H1 (cell line): ENCODE data around the gene SLC35F1. TPM values are rescaled to one million over a fixed set of nuclear protein-coding genes. Genes with fewer than 3 reads are reported as not detected.

Experiments used
- CTCF ChIA-PET: fragments of 300-600 bp; sonication (Branson Sonifier 250); formaldehyde crosslinking; loops from one replicate; lab custom pipeline; 2021; ENCODE audit not compliant: partially characterized antibody; lab: Charles Lee
- POLR2A ChIA-PET: fragments of 300-600 bp; sonication (Branson Sonifier 250); formaldehyde crosslinking; loops from one replicate; lab custom pipeline; 2021; ENCODE audit warnings: inconsistent platforms; ENCODE audit not compliant: partially characterized antibody; lab: Charles Lee
- DNase-seq, 2 experiments: peaks; one replicate each; pipeline versions ENCODE4 v3.0.0 to v3.0.0-alpha.2; 2010 to 2022; ENCODE audit warnings: low spot score in 2 of 2, low read depth in 1 of 2, mixed read lengths in 1 of 2
- FAIRE-seq: peaks from 2 replicates; lab custom pipeline; 2011; peaks lifted over from hg19 to GRCh38; lab: Jason Lieb, UNC
- H2AFZ ChIP-seq: 2 replicates; pipeline ENCODE4 v1.8.1; 2012; ENCODE audit warnings: low read length, inconsistent platforms
- H2AK5ac ChIP-seq: 2 replicates; pipeline ENCODE4 v1.6.1; 2013; ENCODE audit warnings: low read depth, low read length
- H2BK120ac ChIP-seq: replicated peaks from 2 replicates; pipeline ENCODE3; 2013; ENCODE audit warnings: low read depth, low read length, inconsistent platforms
- H2BK12ac ChIP-seq: 2 replicates; pipeline ENCODE4 v1.6.1; 2013; ENCODE audit warnings: low read depth, low read length
- H2BK15ac ChIP-seq: 2 replicates; pipeline ENCODE4 v1.6.1; 2013; ENCODE audit warnings: low read length
- H2BK20ac ChIP-seq: 2 replicates; pipeline ENCODE4 v1.6.1; 2013; ENCODE audit warnings: low read length
- H2BK5ac ChIP-seq: 2 replicates; pipeline ENCODE4 v1.6.1; 2013; ENCODE audit warnings: low read depth, low read length
- H3K14ac ChIP-seq: 2 replicates; pipeline ENCODE4 v1.6.1; 2013; ENCODE audit warnings: inconsistent platforms; ENCODE audit not compliant: insufficient read length
- H3K18ac ChIP-seq: 2 replicates; pipeline ENCODE4 v1.6.1; 2013; ENCODE audit warnings: low read length; ENCODE audit errors: extremely low read depth
- H3K23ac ChIP-seq: 2 replicates; pipeline ENCODE4 v1.6.1; 2013; ENCODE audit warnings: inconsistent platforms; ENCODE audit not compliant: insufficient read length
- H3K23me2 ChIP-seq: 2 replicates; pipeline ENCODE4 v1.6.1; 2013; ENCODE audit warnings: low read depth, low read length
- H3K27ac ChIP-seq: 2 replicates; pipeline ENCODE4 v1.6.1; 2011; ENCODE audit warnings: low read depth, low read length, inconsistent platforms
- H3K27me3 ChIP-seq, 4 experiments: replicated peaks in 1 of 4; 1 replicate in 1 of 4; 2 replicates in 3 of 4; pipeline versions ENCODE4 v1.6.1 to v1.8.1; 2011 to 2013; ENCODE audit warnings: low read length in 3 of 4, mild to moderate bottlenecking in 3 of 4, inconsistent platforms in 2 of 4, mixed read lengths in 2 of 4, moderate library complexity in 1 of 4; ENCODE audit not compliant: control insufficient read depth in 3 of 4, insufficient read depth in 3 of 4; ENCODE audit errors: extremely low read depth in 1 of 4
- H3K36me3 ChIP-seq, 4 experiments: 2 replicates each; pipeline versions ENCODE4 v1.6.1 to v1.8.1; 2011 to 2013; ENCODE audit warnings: mild to moderate bottlenecking in 4 of 4, low read length in 3 of 4, moderate library complexity in 2 of 4, control low read depth in 1 of 4, inconsistent platforms in 1 of 4; ENCODE audit not compliant: insufficient read depth in 4 of 4, control insufficient read depth in 2 of 4
- H3K4ac ChIP-seq: replicated peaks from 2 replicates; pipeline ENCODE3; 2013; ENCODE audit warnings: low read length, low read depth, mixed read lengths, inconsistent platforms; ENCODE audit not compliant: insufficient read length
- H3K4me1 ChIP-seq, 4 experiments: replicated peaks in 1 of 4; 1 replicate in 1 of 4; 2 replicates in 3 of 4; pipeline versions ENCODE4 v1.6.1 to v1.8.1; 2011 to 2013; ENCODE audit warnings: low read length in 3 of 4, inconsistent platforms in 2 of 4, mixed read lengths in 1 of 4; ENCODE audit not compliant: insufficient read depth in 4 of 4, control insufficient read depth in 3 of 4
- H3K4me2 ChIP-seq, 2 experiments: 2 replicates each; pipeline versions ENCODE4 v1.6.1 to v1.8.1; 2011 to 2013; ENCODE audit warnings: low read depth in 2 of 2, low read length in 2 of 2, control low read depth in 1 of 2, inconsistent platforms in 1 of 2, mild to moderate bottlenecking in 1 of 2; ENCODE audit not compliant: insufficient read depth in 1 of 2
- H3K4me3 ChIP-seq, 4 experiments: fragments of 200-600, 300-600 bp in 1 of 4; sonication (generic), shearing (Covaris generic), sonication (Bioruptor Twin) in 1 of 4; 2 replicates each; pipeline versions ENCODE4 v1.5.1 to v1.8.1; 2011 to 2016; ENCODE audit warnings: low read length in 4 of 4, low read depth in 3 of 4, control low read depth in 2 of 4, inconsistent platforms in 2 of 4, mild to moderate bottlenecking in 2 of 4, mixed read lengths in 1 of 4, moderate library complexity in 1 of 4; ENCODE audit not compliant: insufficient read depth in 2 of 4; ENCODE audit errors: extremely low read depth in 1 of 4
- H3K56ac ChIP-seq: replicated peaks from 2 replicates; pipeline ENCODE3; 2013; ENCODE audit warnings: low read depth, mild to moderate bottlenecking, mixed read lengths, low read length, inconsistent platforms; ENCODE audit not compliant: insufficient read length
- H3K79me1 ChIP-seq: 2 replicates; pipeline ENCODE4 v1.6.1; 2013; ENCODE audit warnings: low read depth, low read length, control low read depth
- H3K79me2 ChIP-seq, 2 experiments: 2 replicates each; pipeline versions ENCODE4 v1.6.1 to v1.8.1; 2012 to 2013; ENCODE audit warnings: low read length in 2 of 2, mild to moderate bottlenecking in 2 of 2, inconsistent platforms in 1 of 2; ENCODE audit not compliant: insufficient read depth in 2 of 2, control insufficient read depth in 1 of 2
- H3K9ac ChIP-seq, 4 experiments: replicated peaks in 1 of 4; 1 replicate in 1 of 4; 2 replicates in 3 of 4; pipeline versions ENCODE4 v1.6.1 to v1.8.1; 2011 to 2013; ENCODE audit warnings: low read depth in 3 of 4, low read length in 3 of 4, control low read depth in 2 of 4, mild to moderate bottlenecking in 2 of 4, moderate library complexity in 2 of 4, inconsistent platforms in 1 of 4; ENCODE audit errors: extremely low read depth in 1 of 4
- H3K9me3 ChIP-seq, 2 experiments: 2 replicates each; pipeline versions ENCODE4 v1.6.1 to v1.8.1; 2012 to 2013; ENCODE audit warnings: mild to moderate bottlenecking in 2 of 2, moderate library complexity in 2 of 2, control low read depth in 1 of 2, inconsistent platforms in 1 of 2, low read depth in 1 of 2, low read length in 1 of 2, mixed read lengths in 1 of 2; ENCODE audit not compliant: insufficient read depth in 2 of 2
- H4K20me1 ChIP-seq, 2 experiments: replicated peaks in 1 of 2; 2 replicates each; pipeline versions ENCODE3 to v1.8.1; 2011 to 2013; ENCODE audit warnings: inconsistent platforms in 2 of 2, low read length in 2 of 2, mild to moderate bottlenecking in 1 of 2; ENCODE audit not compliant: insufficient read depth in 2 of 2, control insufficient read depth in 1 of 2
- H4K5ac ChIP-seq: 2 replicates; pipeline ENCODE4 v1.6.1; 2013; ENCODE audit warnings: low read length, low read depth, mixed read lengths, inconsistent platforms; ENCODE audit not compliant: insufficient read length
- H4K8ac ChIP-seq: 2 replicates; pipeline ENCODE4 v1.8.0; 2013; ENCODE audit warnings: mild to moderate bottlenecking, moderate library complexity, low read length, inconsistent platforms; ENCODE audit not compliant: insufficient read depth; ENCODE audit errors: extremely low read depth
- H4K91ac ChIP-seq: replicated peaks from 2 replicates; pipeline ENCODE3; 2013; ENCODE audit warnings: low read length, mixed read lengths, inconsistent platforms; ENCODE audit not compliant: insufficient read length
- BRCA1 ChIP-seq: IDR thresholded peaks from 2 replicates; pipeline ENCODE4 v1.6.1; 2012; ENCODE audit warnings: low read depth, low read length, improper control_type of control experiment
- CBX5 ChIP-seq: fragments of 300-800, 300-1000 bp; sonication (generic); IDR thresholded peaks from 2 replicates; pipeline ENCODE4 v1.7.1; 2016; ENCODE audit warnings: antibody characterized with exemption, low read length, low read depth
- CTBP2 ChIP-seq: IDR thresholded peaks from 2 replicates; pipeline ENCODE4 v1.7.0; 2011; ENCODE audit warnings: borderline replicate concordance, mild to moderate bottlenecking, moderate library complexity, mixed read lengths, low read length; ENCODE audit not compliant: insufficient read depth, insufficient read length
- HDAC2 ChIP-seq, 2 experiments: fragments of 300-600 bp in 1 of 2; sonication (generic) in 1 of 2; IDR thresholded peaks; 2 replicates each; pipeline ENCODE4 v1.6.1; 2011 to 2012; ENCODE audit warnings: low read depth in 2 of 2, low read length in 2 of 2, mild to moderate bottlenecking in 2 of 2, moderate library complexity in 2 of 2, borderline replicate concordance in 1 of 2, inconsistent platforms in 1 of 2
- KDM4A ChIP-seq: IDR thresholded peaks from one replicate; pipeline ENCODE4 v1.7.1; 2012; ENCODE audit warnings: low read depth, mild to moderate bottlenecking, moderate library complexity, low read length, inconsistent platforms; ENCODE audit not compliant: severe bottlenecking
- KDM5A ChIP-seq: fragments of 200-600 bp; IDR thresholded peaks from 2 replicates; pipeline ENCODE4 v1.7.1; 2012; ENCODE audit warnings: mild to moderate bottlenecking, low read length, inconsistent platforms, mixed read lengths
- POU5F1 ChIP-seq: IDR thresholded peaks from 2 replicates; pipeline ENCODE4 v1.6.1; 2011; ENCODE audit warnings: low read depth, mild to moderate bottlenecking, low read length, moderate library complexity
- RBBP5 ChIP-seq: IDR thresholded peaks from 2 replicates; pipeline ENCODE4 v1.7.1; 2012; ENCODE audit warnings: low read depth, mild to moderate bottlenecking, inconsistent platforms, low read length, moderate library complexity, borderline replicate concordance
- RNF2 ChIP-seq: fragments of 200-900, 300-1000 bp; sonication (generic); IDR thresholded peaks from 2 replicates; pipeline ENCODE4 v1.7.1; 2016; ENCODE audit warnings: borderline replicate concordance, low read depth, mild to moderate bottlenecking, antibody characterized with exemption, low read length; ENCODE audit not compliant: poor library complexity, severe bottlenecking; ENCODE audit errors: missing control alignments
- SP4 ChIP-seq: IDR thresholded peaks from 2 replicates; pipeline ENCODE4 v1.6.1; 2012; ENCODE audit warnings: low read length, inconsistent platforms
- TBP ChIP-seq: IDR thresholded peaks from 2 replicates; pipeline ENCODE4 v1.6.1; 2011; ENCODE audit warnings: low read depth, low read length, improper control_type of control experiment
- TCF12 ChIP-seq: IDR thresholded peaks from 2 replicates; pipeline ENCODE4 v1.6.1; 2011; ENCODE audit warnings: low read depth, mild to moderate bottlenecking, low read length
- polyA plus RNA-seq, 7 experiments: library from polyadenylated mRNA; depleted of rRNA in 3 of 7; stranded (reverse) in 5 of 7; unstranded in 2 of 7; fragments of >200 nt in 5 of 7; fragments of 200-250 nt in 2 of 7; gene quantifications; 1 replicate in 5 of 7; 2 replicates in 1 of 7; 4 replicates in 1 of 7; pipeline versions ENCODE4 v1.2.1 to v1.2.3, GENCODE V29; 2011 to 2013; ENCODE audit warnings: missing spikeins in 2 of 7, mixed read lengths in 2 of 7
- total RNA-seq: library from RNA; stranded (reverse); fragmentation: NEBNext Ultra II Directional; extraction: Animal tissue kit (Norgen Biotek cat#: 25700); gene quantifications from 2 replicates; pipeline ENCODE4 v1.2.1, GENCODE V29; 2021
- TF ChIP-seq, protein P1 (sequence below): IDR thresholded peaks from 2 replicates; pipeline ENCODE4 v1.6.1; 2012; ENCODE audit warnings: inconsistent platforms
- TF ChIP-seq, protein P2 (sequence below): IDR thresholded peaks from 2 replicates; pipeline ENCODE4 v1.6.1; 2011; ENCODE audit warnings: low read depth, mild to moderate bottlenecking, low read length; ENCODE audit not compliant: insufficient read depth

Gene SLC35F1
- total and polyA plus RNA-seq, 2 of the 8 experiments (the other 6 are each of a cell fraction or from before 2014, with no cell fraction given): 7.0 to 10.0 TPM

DNA sequence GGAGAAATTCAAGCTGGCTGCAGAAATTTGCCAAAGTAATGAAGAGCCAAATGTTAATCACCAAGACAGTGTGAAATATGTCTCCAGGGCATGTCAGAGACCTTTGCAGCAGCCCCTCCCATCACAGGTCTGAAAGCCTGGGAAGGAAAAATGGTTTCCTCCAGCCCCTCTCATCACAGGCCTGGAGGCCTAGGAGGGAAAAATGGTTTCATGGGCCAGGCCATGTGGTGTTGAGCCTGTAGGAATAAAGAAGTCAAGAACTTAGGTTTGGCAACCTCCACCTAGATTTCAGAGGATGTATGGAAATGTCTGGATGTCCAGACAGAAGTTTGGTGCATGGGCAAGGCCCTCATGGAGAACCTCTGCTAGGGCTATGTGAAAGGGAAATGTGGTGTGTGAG is 185.0 kb downstream of the SLC35F1 start:
- Histone ChIP-seq H3K56ac (no peak overlapping the region), H3K27ac (no peak overlapping the region), H3K14ac (no peak overlapping the region), H2BK20ac (no peak overlapping the region), H3K18ac (no peak overlapping the region), H3K9me3 (peaks cover 16 to 17% of the 10 kb centered on the region in 2 experiments), H4K20me1 (no peaks in the 10 kb centered on the region), H3K9ac (no peak overlapping the region), H3K23ac (no peak overlapping the region), H2BK15ac (no peak overlapping the region), H3K23me2 (no peaks in the 10 kb centered on the region), H4K8ac (no peak overlapping the region), H2AFZ (no peak overlapping the region), H2BK120ac (no peak overlapping the region), H4K91ac (no peak overlapping the region), H3K4ac (no peak overlapping the region), H3K4me1 (no peaks in the 10 kb centered on the region), H3K4me3 (no peak overlapping the region), H4K5ac (no peak overlapping the region), H3K79me2 (no peaks in the 10 kb centered on the region), H3K36me3 (no peaks in the 10 kb centered on the region; a peak in 1 of 8 replicates), H2BK5ac (no peak overlapping the region), H2AK5ac (no peak overlapping the region), H3K79me1 (no peaks in the 10 kb centered on the region), H3K4me2 (no peak overlapping the region), H2BK12ac (no peak overlapping the region), H3K27me3 (no peaks in the 10 kb centered on the region)
- POLR2A ChIA-PET: no interaction called here
- FAIRE-seq: no peak
- DNase-seq: no peak
- CTCF ChIA-PET: interaction anchor here (0.8 kb wide), 1 partner anchor 12 kb away, joined by 3 read pairs; no protein-coding TSS in a partner anchor
- no peak for TF ChIP-seq SP4
- TF ChIP-seq, protein P1, sequence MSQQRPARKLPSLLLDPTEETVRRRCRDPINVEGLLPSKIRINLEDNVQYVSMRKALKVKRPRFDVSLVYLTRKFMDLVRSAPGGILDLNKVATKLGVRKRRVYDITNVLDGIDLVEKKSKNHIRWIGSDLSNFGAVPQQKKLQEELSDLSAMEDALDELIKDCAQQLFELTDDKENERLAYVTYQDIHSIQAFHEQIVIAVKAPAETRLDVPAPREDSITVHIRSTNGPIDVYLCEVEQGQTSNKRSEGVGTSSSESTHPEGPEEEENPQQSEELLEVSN: no peak
- TF ChIP-seq CTBP2: no peak
- no peak for TF ChIP-seq CBX5
- TF ChIP-seq RNF2: no peak
- TF ChIP-seq KDM5A: no peak
- TF ChIP-seq TBP: no peak
- TF ChIP-seq RBBP5: no peak
- TF ChIP-seq KDM4A: no peak
- TF ChIP-seq, protein P2, sequence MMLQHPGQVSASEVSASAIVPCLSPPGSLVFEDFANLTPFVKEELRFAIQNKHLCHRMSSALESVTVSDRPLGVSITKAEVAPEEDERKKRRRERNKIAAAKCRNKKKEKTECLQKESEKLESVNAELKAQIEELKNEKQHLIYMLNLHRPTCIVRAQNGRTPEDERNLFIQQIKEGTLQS: no peak
- no peak for TF ChIP-seq HDAC2 (IDR thresholded peaks at IDR 0.05; ENCODE audit: borderline replicate concordance in 1 of 2, low read depth in 2 of 2, low read length in 2 of 2)
- TF ChIP-seq BRCA1: no peak
- TF ChIP-seq POU5F1: no peak
- no peak for TF ChIP-seq TCF12
